Smooth muscle cell (in vitro differentiated cells): Measurements from ENCODE around the gene RNF168. TPM values are rescaled to one million over a fixed set of nuclear protein-coding genes. Genes with fewer than 3 reads are reported as not detected.

Source experiments
- DNase-seq: peaks from one replicate; lab custom pipeline; 2025; ENCODE audit not compliant: unreplicated experiment; lab: John Stamatoyannopoulos, UW
- H2AFZ ChIP-seq: fragments of 200-600 bp; sonication (generic); 2 replicates; pipeline ENCODE4 v1.6.0; 2016; ENCODE audit warnings: antibody characterized with exemption, low read depth, mild to moderate bottlenecking
- H3F3A ChIP-seq: fragments of 200-600 bp; sonication (generic); 2 replicates; pipeline ENCODE4 v1.6.0; 2017; ENCODE audit warnings: antibody characterized with exemption, low read depth
- H3K27ac ChIP-seq: fragments of 200-600 bp; sonication (generic); 2 replicates; pipeline ENCODE4 v1.5.1; 2016; ENCODE audit warnings: low read depth, mild to moderate bottlenecking
- H3K27me3 ChIP-seq: fragments of 200-600 bp; sonication (generic); 2 replicates; pipeline ENCODE4 v1.6.1; 2016; ENCODE audit warnings: low read depth, mild to moderate bottlenecking
- H3K36me3 ChIP-seq: fragments of 200-600 bp; sonication (generic); 2 replicates; pipeline ENCODE4 v1.5.1; 2016; ENCODE audit warnings: low read depth
- H3K4me1 ChIP-seq: fragments of 200-600 bp; sonication (generic); 2 replicates; pipeline ENCODE4 v1.5.1; 2016; ENCODE audit warnings: low read depth
- H3K4me2 ChIP-seq: fragments of 200-600 bp; sonication (generic); 2 replicates; pipeline ENCODE4 v1.6.0; 2016; ENCODE audit warnings: mild to moderate bottlenecking
- H3K4me3 ChIP-seq: fragments of 200-600 bp; sonication (generic); 2 replicates; pipeline ENCODE4 v1.5.1; 2016; ENCODE audit warnings: mild to moderate bottlenecking
- H3K79me2 ChIP-seq: fragments of 200-600 bp; sonication (generic); 2 replicates; pipeline ENCODE4 v1.6.0; 2016; ENCODE audit warnings: low read depth, mild to moderate bottlenecking
- H3K9ac ChIP-seq: fragments of 200-600 bp; sonication (generic); 2 replicates; pipeline ENCODE4 v1.6.0; 2016; ENCODE audit warnings: low read depth
- H3K9me3 ChIP-seq: fragments of 200-600 bp; sonication (generic); replicated peaks from 2 replicates; pipeline ENCODE4 v1.5.1; 2016; ENCODE audit warnings: low read depth
- H4K20me1 ChIP-seq: fragments of 200-600 bp; sonication (generic); 2 replicates; pipeline ENCODE4 v1.6.0; 2016; ENCODE audit warnings: low read depth
- WGBS: methylation state at CpG from one replicate; pipeline ENCODE4 v1.1.7; 2016; ENCODE audit warnings: low lambda C conversion rate; 5-methylcytosine and 5-hydroxymethylcytosine counted together
- polyA plus RNA-seq: library from polyadenylated mRNA; unstranded; fragments of >200 nt; fragmentation: Nextera tagmentation; extraction: Ambion mirVana; gene quantifications from 2 replicates; pipeline ENCODE4 v1.2.1, GENCODE V29; 2016
- total RNA-seq: library from RNA; depleted of rRNA; stranded (reverse); fragments of >200 nt; gene quantifications from 2 replicates; pipeline ENCODE4 v1.2.3, GENCODE V29; 2014
- TF ChIP-seq, protein P1 (sequence below): fragments of 200-600 bp; sonication (generic); IDR thresholded peaks from 2 replicates; pipeline ENCODE4 v1.5.1; 2017; ENCODE audit warnings: borderline replicate concordance, mild to moderate bottlenecking, antibody characterized with exemption; ENCODE audit not compliant: insufficient read depth, poor library complexity, severe bottlenecking

RNF168 gene
- total and polyA plus RNA-seq, 2 experiments from 2014 or later = 8.1 to 25.9 TPM

- H3K36me3 ChIP-seq = peaks cover 3% of the 10 kb centered on the region
- H3K9me3 ChIP-seq = no peaks in the 10 kb centered on the region
- TF ChIP-seq, protein P1, sequence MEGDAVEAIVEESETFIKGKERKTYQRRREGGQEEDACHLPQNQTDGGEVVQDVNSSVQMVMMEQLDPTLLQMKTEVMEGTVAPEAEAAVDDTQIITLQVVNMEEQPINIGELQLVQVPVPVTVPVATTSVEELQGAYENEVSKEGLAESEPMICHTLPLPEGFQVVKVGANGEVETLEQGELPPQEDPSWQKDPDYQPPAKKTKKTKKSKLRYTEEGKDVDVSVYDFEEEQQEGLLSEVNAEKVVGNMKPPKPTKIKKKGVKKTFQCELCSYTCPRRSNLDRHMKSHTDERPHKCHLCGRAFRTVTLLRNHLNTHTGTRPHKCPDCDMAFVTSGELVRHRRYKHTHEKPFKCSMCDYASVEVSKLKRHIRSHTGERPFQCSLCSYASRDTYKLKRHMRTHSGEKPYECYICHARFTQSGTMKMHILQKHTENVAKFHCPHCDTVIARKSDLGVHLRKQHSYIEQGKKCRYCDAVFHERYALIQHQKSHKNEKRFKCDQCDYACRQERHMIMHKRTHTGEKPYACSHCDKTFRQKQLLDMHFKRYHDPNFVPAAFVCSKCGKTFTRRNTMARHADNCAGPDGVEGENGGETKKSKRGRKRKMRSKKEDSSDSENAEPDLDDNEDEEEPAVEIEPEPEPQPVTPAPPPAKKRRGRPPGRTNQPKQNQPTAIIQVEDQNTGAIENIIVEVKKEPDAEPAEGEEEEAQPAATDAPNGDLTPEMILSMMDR = no peak
- H3K4me1 ChIP-seq = no peaks in the 10 kb centered on the region
- no peak overlapping the region for H3K4me3 ChIP-seq
- H4K20me1 ChIP-seq = peaks cover 99% of the 10 kb centered on the region
- no peaks in the 10 kb centered on the region for H3F3A ChIP-seq
- no peak for DNase-seq
- H3K9ac ChIP-seq = no peak overlapping the region
- no peaks in the 10 kb centered on the region for H3K27me3 ChIP-seq
- WGBS = over 99% methylated on average over 7 of the region's 7 CpGs
- no peak overlapping the region for H2AFZ ChIP-seq
- H3K27ac ChIP-seq = no peak overlapping the region
- H3K4me2 ChIP-seq = no peak overlapping the region
- H3K79me2 ChIP-seq = peaks cover 100% of the 10 kb centered on the region
Measured at GRCh38 chr3:196493292-196493691, 10.3 kb downstream of the RNF168 start.

- no peak overlapping the region for H3K9ac ChIP-seq
- peaks cover 99% of the 10 kb centered on the region for H4K20me1 ChIP-seq
- DNase-seq = no peak
- no peaks in the 10 kb centered on the region for H3K9me3 ChIP-seq
- H3K27me3 ChIP-seq = no peaks in the 10 kb centered on the region
- no peak overlapping the region for H3K4me3 ChIP-seq
- H3K4me1 ChIP-seq = no peaks in the 10 kb centered on the region
- H3K27ac ChIP-seq = no peak overlapping the region
- H3K79me2 ChIP-seq = peaks cover 98% of the 10 kb centered on the region
- TF ChIP-seq, protein P1 = no peak
- WGBS = 98% methylated on average over 2 of the region's 2 CpGs
- H3K36me3 ChIP-seq = peaks cover 8% of the 10 kb centered on the region
- H3F3A ChIP-seq = no peaks in the 10 kb centered on the region
- H2AFZ ChIP-seq = no peak overlapping the region
- H3K4me2 ChIP-seq = no peak overlapping the region
Measured at GRCh38 chr3:196492080-196492479, 11.5 kb downstream of the RNF168 start.

DNA sequence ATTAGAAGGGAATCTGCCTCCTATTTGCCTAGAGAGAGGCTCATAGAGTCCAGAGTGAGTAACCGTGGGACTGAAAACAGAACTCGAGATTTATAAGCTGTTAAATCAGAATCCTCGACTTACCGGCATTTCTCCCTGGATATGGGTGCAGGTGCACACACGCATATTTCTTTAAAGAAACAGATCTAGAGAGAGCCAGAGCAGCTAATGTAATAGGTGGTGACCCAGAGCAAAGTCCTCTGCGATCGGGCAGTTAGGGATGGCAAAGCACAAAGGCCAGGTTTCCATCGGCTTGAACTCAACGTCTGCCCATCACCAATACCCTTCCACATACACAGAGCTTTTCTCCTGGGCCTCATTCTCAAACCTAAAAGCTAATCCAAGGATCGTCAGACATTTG is 13.8 kb downstream of the RNF168 start:
- Histone ChIP-seq H4K20me1 (peaks cover 84% of the 10 kb centered on the region), H3K9me3 (no peaks in the 10 kb centered on the region)

GRCh38 chr3:196486263-196486662 is 17.3 kb downstream of the RNF168 start:
- Histone ChIP-seq H3K79me2 (peaks cover 50% of the 10 kb centered on the region), H3K27me3 (no peaks in the 10 kb centered on the region)
- TF ChIP-seq, protein P1 = peak; percentile 28

More for the DNA sequence above, 13.8 kb downstream of the RNF168 start:
- no peak for DNase-seq
- Histone ChIP-seq H3K36me3 (peaks cover 21% of the 10 kb centered on the region), H3K27ac (no peak overlapping the region), H3K79me2 (peaks cover 84% of the 10 kb centered on the region), H3K4me3 (no peak overlapping the region), H2AFZ (no peak overlapping the region), H3K4me1 (no peaks in the 10 kb centered on the region), H3F3A (no peaks in the 10 kb centered on the region), H3K27me3 (no peaks in the 10 kb centered on the region), H3K9ac (no peak overlapping the region), H3K4me2 (no peak overlapping the region)
- WGBS = 96% methylated on average over 10 of the region's 10 CpGs
- TF ChIP-seq, protein P1 = no peak

More at GRCh38 chr3:196486263-196486662, 17.3 kb downstream of the RNF168 start:
- Histone ChIP-seq H4K20me1 (peaks cover 53% of the 10 kb centered on the region), H2AFZ (no peak overlapping the region), H3K4me3 (no peak overlapping the region), H3K27ac (no peak overlapping the region), H3K4me2 (no peak overlapping the region), H3K4me1 (no peaks in the 10 kb centered on the region), H3K9me3 (no peaks in the 10 kb centered on the region), H3F3A (no peaks in the 10 kb centered on the region), H3K9ac (no peak overlapping the region), H3K36me3 (peaks cover 31% of the 10 kb centered on the region)
- 98% methylated on average over 8 of the region's 8 CpGs for WGBS
- no peak for DNase-seq
